ENCODE data around the gene CALHM1.

DNA sequence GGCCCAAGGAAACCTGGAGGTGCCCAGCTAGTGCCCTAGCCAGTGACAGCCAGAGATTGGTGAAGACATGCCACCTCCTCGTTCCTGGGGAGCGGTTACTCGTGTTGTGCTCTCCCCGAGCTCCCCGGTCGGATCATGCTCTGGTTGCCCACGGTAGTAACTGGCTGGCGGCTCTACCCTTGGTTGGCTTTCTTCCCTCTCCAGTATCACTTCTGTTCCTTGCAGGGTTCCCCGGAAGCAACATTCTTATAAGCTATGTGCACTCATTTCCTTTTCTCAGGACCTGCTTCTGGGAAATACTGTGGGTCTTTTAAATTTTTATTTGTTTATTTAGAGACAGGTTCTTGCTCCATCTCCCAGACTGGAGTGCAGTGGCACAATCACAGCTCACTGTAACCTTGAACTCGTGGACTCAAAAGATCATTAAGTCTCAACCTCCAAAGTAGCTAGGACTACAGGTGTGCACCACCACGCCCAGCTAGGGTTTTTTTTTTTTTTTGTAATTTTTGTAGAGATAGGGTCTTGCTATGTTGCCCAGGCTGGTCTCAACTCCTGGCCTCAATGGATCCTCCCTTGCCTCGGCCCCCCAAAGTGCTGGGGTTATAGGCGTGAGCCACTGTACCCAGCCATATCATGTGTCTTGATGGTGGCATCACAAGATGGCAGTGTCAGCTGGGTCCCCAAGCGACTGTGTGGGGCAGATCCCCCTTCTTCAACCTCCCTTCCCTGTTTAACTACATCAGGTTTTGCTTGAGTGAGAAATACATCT lies 6.9 kb upstream of the CALHM1 start:
- TF ChIP-seq CTCF (conservative IDR thresholded peaks at IDR 0.05; ENCODE audit: low read depth in 2 of 2) (no peak), REST (IDR thresholded peaks at IDR 0.05; ENCODE audit: unreplicated experiment) (no peak)
